HG03060 (cell line): ENCODE data around the gene KRTAP5-6.

Experiments used
- ATAC-seq: cut with Tn5 transposase; IDR thresholded peaks from one replicate; pipeline ENCODE4 v1.9.1; 2021; ENCODE audit warnings: low read depth, moderate number of reproducible peaks; ENCODE audit not compliant: unreplicated experiment

KRTAP5-6 gene

GRCh38 chr11:1696608-1697570 is at the start of gene KRTAP5-6:
TSS of gene KRTAP5-6 (plus strand) at chr11:1697195. CDS start at chr11:1697246, 51 bp downstream.
- no peak for ATAC-seq

- no peak for ATAC-seq
These were observed 48.9 kb upstream of the KRTAP5-6 start for GRCh38 chr11:1647901-1648652.

GRCh38 chr11:1648653-1649420 is 48.2 kb upstream of the KRTAP5-6 start:
- no peak for ATAC-seq

- ATAC-seq = no peak
These were observed 46.7 kb upstream of the KRTAP5-6 start for GRCh38 chr11:1650034-1650917.

GRCh38 chr11:1650918-1651262 is 46.1 kb upstream of the KRTAP5-6 start:
- ATAC-seq = no peak

GRCh38 chr11:1651411-1651980 is 45.5 kb upstream of the KRTAP5-6 start:
- ATAC-seq = no peak

GRCh38 chr11:1652026-1652425 is 45.0 kb upstream of the KRTAP5-6 start:
- no peak for ATAC-seq

- ATAC-seq = no peak
These were observed 44.6 kb upstream of the KRTAP5-6 start for GRCh38 chr11:1652442-1652770.

GRCh38 chr11:1652771-1653540 is 44.0 kb upstream of the KRTAP5-6 start:
- ATAC-seq = no peak

- no peak for ATAC-seq
These were observed 43.2 kb upstream of the KRTAP5-6 start for GRCh38 chr11:1653541-1654387.

- no peak for ATAC-seq
These were observed 42.4 kb upstream of the KRTAP5-6 start for GRCh38 chr11:1654388-1655167.

- no peak for ATAC-seq
These were observed 41.6 kb upstream of the KRTAP5-6 start for GRCh38 chr11:1655168-1656060.

- ATAC-seq = no peak
These were observed 40.9 kb upstream of the KRTAP5-6 start for GRCh38 chr11:1656061-1656441.

GRCh38 chr11:1656670-1657069 is 40.3 kb upstream of the KRTAP5-6 start:
- ATAC-seq = no peak

GRCh38 chr11:1659506-1659905 is 37.5 kb upstream of the KRTAP5-6 start:
- ATAC-seq = no peak

- no peak for ATAC-seq
These were observed 36.7 kb upstream of the KRTAP5-6 start for GRCh38 chr11:1660111-1660867.
